HCT116 (cell line): ENCODE measurements around the gene TMEM117. TPM values are rescaled to one million over a fixed set of nuclear protein-coding genes. Genes with fewer than 3 reads are reported as not detected.

ENCODE experiments used
- ATAC-seq: fragments of 200-7000 bp; cut with Tn5 transposase; 2 replicates; pipeline ENCODE4 v1.9.1; 2020; ENCODE audit warnings: mild to moderate bottlenecking, moderate library complexity
- BruUV-seq: library from RNA; stranded (reverse); fragments of 400-500 nt; replicated peaks from 2 replicates; lab custom pipeline; 2021; lab: Mats Ljungman, UMichigan
- CTCF ChIA-PET: fragments of 300-600 bp; sonication (Branson Sonifier 250); formaldehyde crosslinking; loops from one replicate; lab custom pipeline; 2021; ENCODE audit warnings: antibody characterized with exemption; lab: Charles Lee
- POLR2A ChIA-PET: fragments of 300-600, 350-600 bp; sonication (Branson Sonifier 250); formaldehyde crosslinking; loops from one replicate; lab custom pipeline; 2021; ENCODE audit warnings: antibody characterized with exemption; lab: Charles Lee
- RAD21 ChIA-PET, 2 experiments: fragments of 300-600 bp; sonication (Branson Sonifier 250); formaldehyde crosslinking; loops; one replicate each; lab custom pipeline; 2023; ENCODE audit warnings: low total read pairs in 2 of 2; ENCODE audit not compliant: uncharacterized antibody in 2 of 2, unreplicated experiment in 2 of 2, low non-redundant PET in 1 of 2; lab: Charles Lee
- DNase-seq: peaks from one replicate; pipeline ENCODE4 v3.0.0-alpha.2; 2010; ENCODE audit warnings: low read depth, low spot score
- H2AFZ ChIP-seq: fragments of 200-600 bp; shearing (Covaris generic), sonication (generic); 2 replicates; pipeline ENCODE4 v1.6.1; 2017; ENCODE audit warnings: low read depth, mixed run types, mixed read lengths, antibody characterized with exemption, low read length; ENCODE audit not compliant: poor library complexity, severe bottlenecking
- H3K27ac ChIP-seq: 2 replicates; pipeline ENCODE4 v1.5.1; 2012; ENCODE audit warnings: low read depth, low read length
- H3K27me3 ChIP-seq: fragments of 200-600 bp; sonication (generic); 2 replicates; pipeline ENCODE4 v1.6.1; 2016; ENCODE audit warnings: mixed run types, low read length, mixed read lengths; ENCODE audit not compliant: insufficient read depth
- H3K36me3 ChIP-seq, 2 experiments: fragments of 200-500 bp in 1 of 2; fragments of 200-600 bp in 1 of 2; sonication (Bioruptor generic) in 1 of 2; sonication (generic) in 1 of 2; 2 replicates each; pipeline versions ENCODE4 v1.5.1 to v1.6.1; 2014 to 2016; ENCODE audit warnings: low read length in 2 of 2, inconsistent platforms in 1 of 2, mixed read lengths in 1 of 2, mixed run types in 1 of 2; ENCODE audit not compliant: insufficient read depth in 2 of 2, control insufficient read depth in 1 of 2
- H3K4me1 ChIP-seq, 2 experiments: fragments of 200-600 bp in 1 of 2; sonication (generic) in 1 of 2; 2 replicates each; pipeline versions ENCODE4 v1.5.1 to v1.6.1; 2012 to 2017; ENCODE audit warnings: low read length in 2 of 2, inconsistent platforms in 1 of 2, mild to moderate bottlenecking in 1 of 2, mixed read lengths in 1 of 2, mixed run types in 1 of 2, moderate library complexity in 1 of 2; ENCODE audit not compliant: insufficient read depth in 2 of 2, control insufficient read depth in 1 of 2
- H3K4me2 ChIP-seq: fragments of 200-600 bp; sonication (generic); 2 replicates; pipeline ENCODE4 v1.6.1; 2017; ENCODE audit warnings: mixed run types, low read length, mixed read lengths
- H3K4me3 ChIP-seq, 2 experiments: fragments of 200-600 bp in 1 of 2; sonication (generic) in 1 of 2; replicated peaks in 1 of 2; 2 replicates each; pipeline ENCODE4 v1.5.1; 2011 to 2016; ENCODE audit warnings: low read length in 2 of 2, control low read depth in 1 of 2, low read depth in 1 of 2, mild to moderate bottlenecking in 1 of 2, mixed read lengths in 1 of 2, mixed run types in 1 of 2
- H3K79me2 ChIP-seq: fragments of 200-600 bp; sonication (generic); 2 replicates; pipeline ENCODE4 v1.6.1; 2017; ENCODE audit warnings: mild to moderate bottlenecking, mixed run types, low read length, moderate library complexity, mixed read lengths; ENCODE audit not compliant: insufficient read depth
- H3K9ac ChIP-seq: fragments of 200-600 bp; sonication (generic); 2 replicates; pipeline ENCODE4 v1.6.1; 2016; ENCODE audit warnings: low read length, mixed read lengths
- H3K9me2 ChIP-seq: fragments of 200-600 bp; sonication (generic), shearing (Covaris generic); 2 replicates; pipeline ENCODE4 v1.6.1; 2017; ENCODE audit warnings: mixed run types, mild to moderate bottlenecking, moderate library complexity; ENCODE audit not compliant: insufficient read depth
- H3K9me3 ChIP-seq, 2 experiments: fragments of 200-500 bp in 1 of 2; fragments of 200-600 bp in 1 of 2; sonication (Bioruptor generic) in 1 of 2; sonication (generic) in 1 of 2; 2 replicates each; pipeline ENCODE4 v1.6.1; 2014 to 2017; ENCODE audit warnings: low read length in 2 of 2, mixed read lengths in 2 of 2, inconsistent platforms in 1 of 2, low read depth in 1 of 2, mild to moderate bottlenecking in 1 of 2, mixed run types in 1 of 2, moderate library complexity in 1 of 2; ENCODE audit not compliant: control insufficient read depth in 1 of 2, insufficient read depth in 1 of 2
- H4K20me1 ChIP-seq: fragments of 200-600 bp; sonication (generic), shearing (Covaris generic); 2 replicates; pipeline ENCODE4 v1.6.1; 2017; ENCODE audit warnings: mixed run types, mild to moderate bottlenecking, moderate library complexity; ENCODE audit not compliant: insufficient read depth
- CBX3 ChIP-seq: IDR thresholded peaks from 2 replicates; pipeline ENCODE4 v1.6.1; 2012; ENCODE audit warnings: low read depth
- ELF1 ChIP-seq: IDR thresholded peaks from 2 replicates; pipeline ENCODE4 v1.6.1; 2012; ENCODE audit warnings: low read depth, borderline replicate concordance
- EZH2 ChIP-seq: fragments of 200-600 bp; sonication (generic); IDR thresholded peaks from 2 replicates; pipeline ENCODE4 v1.6.1; 2017; ENCODE audit warnings: antibody characterized with exemption, mixed run types
- FOSL1 ChIP-seq: IDR thresholded peaks from 2 replicates; pipeline ENCODE4 v1.6.1; 2012; ENCODE audit warnings: low read depth
- JUND ChIP-seq: IDR thresholded peaks from 2 replicates; pipeline ENCODE4 v1.6.1; 2012
- POLR2AphosphoS5 ChIP-seq: IDR thresholded peaks from 2 replicates; pipeline ENCODE4 v1.6.1; 2011; ENCODE audit warnings: mild to moderate bottlenecking, low read depth, low read length, moderate library complexity
- SIN3A ChIP-seq: IDR thresholded peaks from 2 replicates; pipeline ENCODE4 v1.6.1; 2012; ENCODE audit warnings: low read depth
- YY1 ChIP-seq: IDR thresholded peaks from 2 replicates; pipeline ENCODE4 v1.6.1; 2011; ENCODE audit warnings: low read length, low read depth, moderate library complexity, mild to moderate bottlenecking; ENCODE audit not compliant: insufficient replicate concordance; ENCODE audit errors: extremely low read depth
- intact Hi-C: fragments of 100-400 bp; cut with micrococcal nuclease; formaldehyde crosslinking; loops from 2 replicates; pipeline ENCODE4 v1.10.0; 2022
- total RNA-seq: library from RNA; stranded (reverse); gene quantifications from one replicate; pipeline ENCODE4 v1.2.1, GENCODE V29; 2021; ENCODE audit not compliant: unreplicated experiment
- TF ChIP-seq, protein P1 (sequence below): IDR thresholded peaks from 2 replicates; pipeline ENCODE4 v1.6.1; 2011; ENCODE audit warnings: mild to moderate bottlenecking, low read length, moderate library complexity; ENCODE audit not compliant: insufficient replicate concordance; ENCODE audit errors: extremely low read depth
- TF ChIP-seq, protein P2 (sequence below): IDR thresholded peaks from 2 replicates; pipeline ENCODE4 v1.6.1; 2012

Gene TMEM117
- total RNA-seq, 1 experiment from 2014 or later: 3.6 TPM

DNA sequence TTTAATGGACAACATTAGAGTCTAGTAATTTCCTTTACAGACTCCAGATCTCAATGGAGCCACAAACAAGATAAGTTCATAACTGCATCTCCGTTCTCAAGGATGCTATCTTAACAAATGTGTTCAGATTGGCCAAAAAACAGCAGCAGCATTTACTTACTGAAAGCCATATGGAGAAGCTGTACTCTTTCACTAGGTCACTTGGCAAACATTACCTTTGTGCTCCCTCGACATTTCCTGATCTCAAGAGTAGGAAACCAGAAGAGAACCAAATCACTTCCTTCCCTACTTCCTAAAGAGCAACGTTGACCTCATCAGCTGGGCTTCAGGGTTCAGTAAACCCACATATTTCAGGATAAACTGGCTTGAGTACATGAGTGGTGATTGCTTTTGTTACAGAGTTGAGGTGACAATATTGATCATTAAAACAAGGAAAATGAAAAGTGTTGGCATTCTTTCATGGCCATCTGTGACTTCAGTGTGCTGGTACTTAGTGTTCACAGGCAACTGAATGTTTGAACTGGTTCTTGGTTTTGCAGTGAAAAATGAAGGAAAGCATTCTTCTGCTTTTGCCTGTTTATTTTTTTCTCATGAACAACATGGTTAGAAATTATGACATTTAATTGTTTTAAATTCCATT lies 449.6 kb downstream of the TMEM117 start (continued):
- TF ChIP-seq, protein P1, sequence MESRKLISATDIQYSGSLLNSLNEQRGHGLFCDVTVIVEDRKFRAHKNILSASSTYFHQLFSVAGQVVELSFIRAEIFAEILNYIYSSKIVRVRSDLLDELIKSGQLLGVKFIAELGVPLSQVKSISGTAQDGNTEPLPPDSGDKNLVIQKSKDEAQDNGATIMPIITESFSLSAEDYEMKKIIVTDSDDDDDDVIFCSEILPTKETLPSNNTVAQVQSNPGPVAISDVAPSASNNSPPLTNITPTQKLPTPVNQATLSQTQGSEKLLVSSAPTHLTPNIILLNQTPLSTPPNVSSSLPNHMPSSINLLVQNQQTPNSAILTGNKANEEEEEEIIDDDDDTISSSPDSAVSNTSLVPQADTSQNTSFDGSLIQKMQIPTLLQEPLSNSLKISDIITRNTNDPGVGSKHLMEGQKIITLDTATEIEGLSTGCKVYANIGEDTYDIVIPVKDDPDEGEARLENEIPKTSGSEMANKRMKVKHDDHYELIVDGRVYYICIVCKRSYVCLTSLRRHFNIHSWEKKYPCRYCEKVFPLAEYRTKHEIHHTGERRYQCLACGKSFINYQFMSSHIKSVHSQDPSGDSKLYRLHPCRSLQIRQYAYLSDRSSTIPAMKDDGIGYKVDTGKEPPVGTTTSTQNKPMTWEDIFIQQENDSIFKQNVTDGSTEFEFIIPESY: no peak
- TF ChIP-seq, protein P2, sequence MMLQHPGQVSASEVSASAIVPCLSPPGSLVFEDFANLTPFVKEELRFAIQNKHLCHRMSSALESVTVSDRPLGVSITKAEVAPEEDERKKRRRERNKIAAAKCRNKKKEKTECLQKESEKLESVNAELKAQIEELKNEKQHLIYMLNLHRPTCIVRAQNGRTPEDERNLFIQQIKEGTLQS: no peak
- TF ChIP-seq SIN3A (no peak), EZH2 (no peak), POLR2AphosphoS5 (no peak)
- TF ChIP-seq, all 23 proteins: peak for 0

DNA sequence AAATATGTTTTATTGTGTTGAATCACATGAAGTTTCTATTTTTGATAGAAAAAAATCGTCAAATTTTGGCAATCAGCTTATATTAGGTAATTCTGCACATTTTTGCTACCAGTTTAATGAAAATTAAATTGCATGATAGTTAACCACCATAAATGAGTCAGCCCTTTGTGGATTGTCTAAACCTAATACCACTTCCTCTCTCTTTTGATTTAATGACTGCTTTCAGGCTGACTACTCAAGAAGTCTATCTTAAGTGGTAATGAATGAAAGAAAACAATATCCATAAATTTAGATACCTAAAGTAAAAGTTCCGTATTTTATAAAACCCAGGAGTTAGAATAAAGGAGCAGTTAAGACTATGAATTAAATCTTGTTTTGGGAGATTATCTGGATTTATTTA lies 450.5 kb downstream of the TMEM117 start:
- POLR2A ChIA-PET: no interaction called here
- Histone ChIP-seq H3K27ac (no peak overlapping the region), H3K9me2 (no peaks in the 10 kb centered on the region), H3K4me1 (no peaks in the 10 kb centered on the region), H4K20me1 (no peaks in the 10 kb centered on the region), H3K4me2 (no peak overlapping the region), H3K27me3 (no peaks in the 10 kb centered on the region), H2AFZ (no peak overlapping the region), H3K36me3 (no peaks in the 10 kb centered on the region), H3K79me2 (no peaks in the 10 kb centered on the region), H3K4me3 (no peak overlapping the region), H3K9ac (no peak overlapping the region), H3K9me3 (no peaks in the 10 kb centered on the region)
- CTCF ChIA-PET: no interaction called here
- BruUV-seq: no TSS peak
- ATAC-seq: no peak
- no peak for TF ChIP-seq FOSL1
- no peak for TF ChIP-seq CBX3
- no peak for TF ChIP-seq JUND
- TF ChIP-seq ELF1: no peak
- TF ChIP-seq YY1: no peak
- intact Hi-C loops: no loop called here
- RAD21 ChIA-PET: no interaction called here
- no peak for DNase-seq
